HEK293 (cell line): ENCODE measurements around the gene ITPKA.

ENCODE experiments used
- CTCF ChIA-PET: fragments of 350-600 bp; formaldehyde crosslinking; extraction: SDS; loops from one replicate; lab custom pipeline; 2021; ENCODE audit warnings: antibody characterized with exemption; lab: Yijun Ruan, JAX
- POLR2A ChIA-PET: fragments of 300-600 bp; formaldehyde crosslinking; extraction: SDS; loops from one replicate; lab custom pipeline; 2020; ENCODE audit warnings: antibody characterized with exemption, inconsistent platforms; lab: Yijun Ruan, JAX
- H3K27ac ChIP-seq: fragments of 200-500 bp; sonication (Bioruptor generic); 2 replicates; pipeline ENCODE4 v1.5.1; 2014; ENCODE audit warnings: low read depth, low read length, control low read depth, inconsistent platforms; ENCODE audit errors: extremely low read depth
- H3K36me3 ChIP-seq, 2 experiments: fragments of 200-500 bp in 1 of 2; sonication (Bioruptor generic) in 1 of 2; 1 replicate in 1 of 2; 2 replicates in 1 of 2; pipeline ENCODE4 v1.5.1; 2014 to 2017; ENCODE audit warnings: inconsistent platforms in 2 of 2, low read length in 2 of 2; ENCODE audit not compliant: control insufficient read depth in 2 of 2, insufficient read depth in 1 of 2
- H3K4me1 ChIP-seq: fragments of 200-500 bp; sonication (Bioruptor generic); 2 replicates; pipeline ENCODE4 v1.5.1; 2014; ENCODE audit warnings: mild to moderate bottlenecking, low read length, inconsistent platforms; ENCODE audit not compliant: control insufficient read depth, insufficient read depth
- H3K4me3 ChIP-seq: 2 replicates; pipeline ENCODE4 v1.5.1; 2011; ENCODE audit warnings: low read depth, mild to moderate bottlenecking, control low read depth, low read length, moderate library complexity
- H3K9me3 ChIP-seq: fragments of 200-500 bp; sonication (Bioruptor generic); 2 replicates; pipeline ENCODE4 v1.5.1; 2014; ENCODE audit warnings: low read depth, low read length, inconsistent platforms; ENCODE audit not compliant: control insufficient read depth, insufficient read depth
- EGR2 ChIP-seq: fragments of 450-650 bp; formaldehyde crosslinking; IDR thresholded peaks from 2 replicates; pipeline ENCODE4 v1.5.1; 2016; ENCODE audit warnings: low read depth, missing biosample characterization, missing genetic modification characterization
- GLIS1 ChIP-seq: fragments of 450-650 bp; formaldehyde crosslinking; IDR thresholded peaks from 2 replicates; pipeline ENCODE4 v1.5.1; 2016; ENCODE audit warnings: missing biosample characterization, missing genetic modification characterization
- KLF1 ChIP-seq: fragments of 450-650 bp; formaldehyde crosslinking; IDR thresholded peaks from 2 replicates; pipeline ENCODE4 v1.5.1; 2016; ENCODE audit warnings: missing biosample characterization, missing genetic modification characterization
- KLF9 ChIP-seq: fragments of 450-650 bp; formaldehyde crosslinking; IDR thresholded peaks from 2 replicates; pipeline ENCODE4 v1.5.1; 2016; ENCODE audit warnings: missing biosample characterization, missing genetic modification characterization, low read depth
- SP3 ChIP-seq: fragments of 450-650 bp; formaldehyde crosslinking; IDR thresholded peaks from 2 replicates; pipeline ENCODE4 v1.5.1; 2016; ENCODE audit warnings: missing biosample characterization, missing genetic modification characterization
- TRIM28 ChIP-seq: IDR thresholded peaks from 2 replicates; pipeline ENCODE4 v1.6.1; 2011; ENCODE audit warnings: low read length, control low read depth, borderline replicate concordance
- ZBTB10 ChIP-seq: fragments of 450-650 bp; formaldehyde crosslinking; IDR thresholded peaks from 2 replicates; pipeline ENCODE4 v1.5.1; 2016; ENCODE audit warnings: missing biosample characterization, missing genetic modification characterization
- ZFHX2 ChIP-seq: fragments of 450-650 bp; formaldehyde crosslinking; conservative IDR thresholded peaks from 2 replicates; pipeline ENCODE4 v1.5.1; 2016; ENCODE audit warnings: missing biosample characterization, missing genetic modification characterization
- ZFP3 ChIP-seq: fragments of 450-650 bp; formaldehyde crosslinking; IDR thresholded peaks from 2 replicates; pipeline ENCODE4 v1.5.1; 2016; ENCODE audit warnings: low read depth, missing biosample characterization, missing genetic modification characterization
- ZNF18 ChIP-seq: fragments of 450-650 bp; formaldehyde crosslinking; IDR thresholded peaks from 2 replicates; pipeline ENCODE4 v1.5.1; 2016; ENCODE audit warnings: missing biosample characterization, missing genetic modification characterization
- ZNF280C ChIP-seq: fragments of 450-650 bp; formaldehyde crosslinking; IDR thresholded peaks from 2 replicates; pipeline ENCODE4 v1.5.1; 2016; ENCODE audit warnings: missing biosample characterization, missing genetic modification characterization
- ZNF433 ChIP-seq: fragments of 450-650 bp; formaldehyde crosslinking; IDR thresholded peaks from 2 replicates; pipeline ENCODE4 v1.5.1; 2016; ENCODE audit warnings: missing biosample characterization, missing genetic modification characterization, low read depth
- ZNF473 ChIP-seq: fragments of 450-650 bp; formaldehyde crosslinking; IDR thresholded peaks from 2 replicates; pipeline ENCODE4 v1.5.1; 2017; ENCODE audit warnings: missing biosample characterization, missing genetic modification characterization
- ZNF488 ChIP-seq: fragments of 450-650 bp; formaldehyde crosslinking; IDR thresholded peaks from 2 replicates; pipeline ENCODE4 v1.5.1; 2016; ENCODE audit warnings: missing biosample characterization, missing genetic modification characterization
- ZNF791 ChIP-seq: fragments of 450-650 bp; formaldehyde crosslinking; IDR thresholded peaks from 2 replicates; pipeline ENCODE4 v1.5.1; 2016; ENCODE audit warnings: missing biosample characterization, missing genetic modification characterization
- TF ChIP-seq, protein P1 (sequence below): fragments of 450-650 bp; formaldehyde crosslinking; IDR thresholded peaks from 2 replicates; pipeline ENCODE4 v1.5.1; 2016; ENCODE audit warnings: missing biosample characterization, missing genetic modification characterization
- TF ChIP-seq, protein P2 (sequence below): fragments of 450-650 bp; formaldehyde crosslinking; IDR thresholded peaks from 2 replicates; pipeline ENCODE4 v1.5.1; 2016; ENCODE audit warnings: missing biosample characterization, missing genetic modification characterization
- TF ChIP-seq, protein P3 (sequence below): fragments of 450-650 bp; formaldehyde crosslinking; IDR thresholded peaks from 2 replicates; pipeline ENCODE4 v1.5.1; 2016; ENCODE audit warnings: missing biosample characterization, missing genetic modification characterization, borderline replicate concordance

Gene ITPKA

DNA sequence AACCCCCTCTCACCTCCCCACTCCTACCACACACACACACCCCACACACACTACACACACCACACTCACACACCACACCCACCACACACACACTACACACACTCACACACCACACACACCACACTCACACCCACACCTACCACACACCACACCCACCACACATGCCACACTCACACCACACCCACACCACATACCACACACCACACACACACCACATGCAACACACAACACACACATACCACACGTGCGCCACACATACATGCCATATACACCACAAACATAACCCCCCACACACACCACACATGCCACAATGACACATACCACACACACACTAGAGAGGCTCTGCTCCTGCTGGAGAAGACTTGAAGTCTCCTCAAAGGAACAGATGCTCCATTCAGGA is 5.9 kb upstream of the ITPKA start:
- TF ChIP-seq EGR2 (tag by site-specific recombination) (peak; percentile 99), GLIS1 (tag by site-specific recombination) (no peak), ZNF488 (tag by site-specific recombination) (0 out of 2 replicates have a peak, but pooled peaks have one; percentile 49), KLF1 (tag by site-specific recombination) (peak; percentile 19; the same call in 1 of the 2 replicates), ZNF18 (peak; percentile 78; the same call in 1 of the 2 replicates), ZFHX2 (tag by site-specific recombination) (peak; percentile 99), TRIM28 (no peak), KLF9 (tag by site-specific recombination) (peak; percentile 75)
- TF ChIP-seq, protein P1, sequence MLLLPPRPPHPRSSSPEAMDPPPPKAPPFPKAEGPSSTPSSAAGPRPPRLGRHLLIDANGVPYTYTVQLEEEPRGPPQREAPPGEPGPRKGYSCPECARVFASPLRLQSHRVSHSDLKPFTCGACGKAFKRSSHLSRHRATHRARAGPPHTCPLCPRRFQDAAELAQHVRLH (tag by site-specific recombination): no peak
- TF ChIP-seq, protein P2, sequence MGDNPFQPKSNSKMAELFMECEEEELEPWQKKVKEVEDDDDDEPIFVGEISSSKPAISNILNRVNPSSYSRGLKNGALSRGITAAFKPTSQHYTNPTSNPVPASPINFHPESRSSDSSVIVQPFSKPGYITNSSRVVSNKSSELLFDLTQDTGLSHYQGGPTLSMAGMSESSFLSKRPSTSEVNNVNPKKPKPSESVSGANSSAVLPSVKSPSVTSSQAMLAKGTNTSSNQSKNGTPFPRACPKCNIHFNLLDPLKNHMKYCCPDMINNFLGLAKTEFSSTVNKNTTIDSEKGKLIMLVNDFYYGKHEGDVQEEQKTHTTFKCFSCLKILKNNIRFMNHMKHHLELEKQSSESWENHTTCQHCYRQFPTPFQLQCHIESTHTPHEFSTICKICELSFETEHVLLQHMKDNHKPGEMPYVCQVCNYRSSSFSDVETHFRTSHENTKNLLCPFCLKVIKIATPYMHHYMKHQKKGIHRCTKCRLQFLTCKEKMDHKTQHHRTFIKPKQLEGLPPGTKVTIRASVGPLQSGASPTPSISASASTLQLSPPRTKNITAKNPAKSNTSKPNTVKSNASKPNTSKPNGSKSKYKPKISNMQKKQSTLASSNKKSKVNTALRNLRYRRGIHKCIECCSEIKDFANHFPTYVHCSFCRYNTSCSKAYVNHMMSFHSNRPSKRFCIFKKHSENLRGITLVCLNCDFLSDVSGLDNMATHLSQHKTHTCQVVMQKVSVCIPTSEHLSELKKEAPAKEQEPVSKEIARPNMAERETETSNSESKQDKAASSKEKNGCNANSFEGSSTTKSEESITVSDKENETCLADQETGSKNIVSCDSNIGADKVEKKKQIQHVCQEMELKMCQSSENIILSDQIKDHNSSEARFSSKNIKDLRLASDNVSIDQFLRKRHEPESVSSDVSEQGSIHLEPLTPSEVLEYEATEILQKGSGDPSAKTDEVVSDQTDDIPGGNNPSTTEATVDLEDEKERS: no peak
- peaks cover 0 to 10% of the 10 kb centered on the region in 2 experiments; a peak in 1 of 3 replicates for H3K36me3 ChIP-seq
- POLR2A ChIA-PET: no interaction called here
- H3K27ac ChIP-seq: no peak overlapping the region
- H3K4me1 ChIP-seq: no peaks in the 10 kb centered on the region
- no peak overlapping the region for H3K4me3 ChIP-seq
- CTCF ChIA-PET: no interaction called here
- no peaks in the 10 kb centered on the region for H3K9me3 ChIP-seq

DNA sequence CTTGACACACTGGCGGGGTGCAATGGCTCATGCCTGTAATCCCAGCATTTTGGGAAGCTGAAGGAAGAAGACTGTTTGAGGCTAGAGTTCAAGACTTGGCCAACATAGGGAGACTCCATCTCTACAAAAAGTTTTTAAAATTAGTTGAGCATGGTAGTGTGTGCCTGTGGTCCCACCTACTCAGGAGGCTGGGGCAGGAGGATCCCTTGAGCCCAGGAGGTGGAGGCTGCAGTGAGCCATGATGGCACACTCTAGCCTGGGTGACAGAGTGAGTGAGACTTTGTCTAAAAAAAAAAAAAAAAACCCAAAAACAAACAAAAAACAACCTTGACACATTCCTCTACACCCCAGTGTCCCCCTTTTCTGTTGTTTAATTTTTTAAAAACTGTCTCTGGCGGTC is 4.0 kb upstream of the ITPKA start:
- no peaks in the 10 kb centered on the region for H3K9me3 ChIP-seq
- H3K4me1 ChIP-seq: no peaks in the 10 kb centered on the region
- POLR2A ChIA-PET: interaction anchor here (0.7 kb wide), 1 partner anchor 17 kb away, joined by 4 read pairs; no protein-coding TSS in a partner anchor
- TF ChIP-seq SP3 (tag by site-specific recombination): no peak
- no peak for TF ChIP-seq ZNF280C (tag by site-specific recombination)
- no peak for TF ChIP-seq ZFP3 (tag by site-specific recombination)
- TF ChIP-seq ZNF473 (tag by site-specific recombination): no peak
- TF ChIP-seq, protein P3, sequence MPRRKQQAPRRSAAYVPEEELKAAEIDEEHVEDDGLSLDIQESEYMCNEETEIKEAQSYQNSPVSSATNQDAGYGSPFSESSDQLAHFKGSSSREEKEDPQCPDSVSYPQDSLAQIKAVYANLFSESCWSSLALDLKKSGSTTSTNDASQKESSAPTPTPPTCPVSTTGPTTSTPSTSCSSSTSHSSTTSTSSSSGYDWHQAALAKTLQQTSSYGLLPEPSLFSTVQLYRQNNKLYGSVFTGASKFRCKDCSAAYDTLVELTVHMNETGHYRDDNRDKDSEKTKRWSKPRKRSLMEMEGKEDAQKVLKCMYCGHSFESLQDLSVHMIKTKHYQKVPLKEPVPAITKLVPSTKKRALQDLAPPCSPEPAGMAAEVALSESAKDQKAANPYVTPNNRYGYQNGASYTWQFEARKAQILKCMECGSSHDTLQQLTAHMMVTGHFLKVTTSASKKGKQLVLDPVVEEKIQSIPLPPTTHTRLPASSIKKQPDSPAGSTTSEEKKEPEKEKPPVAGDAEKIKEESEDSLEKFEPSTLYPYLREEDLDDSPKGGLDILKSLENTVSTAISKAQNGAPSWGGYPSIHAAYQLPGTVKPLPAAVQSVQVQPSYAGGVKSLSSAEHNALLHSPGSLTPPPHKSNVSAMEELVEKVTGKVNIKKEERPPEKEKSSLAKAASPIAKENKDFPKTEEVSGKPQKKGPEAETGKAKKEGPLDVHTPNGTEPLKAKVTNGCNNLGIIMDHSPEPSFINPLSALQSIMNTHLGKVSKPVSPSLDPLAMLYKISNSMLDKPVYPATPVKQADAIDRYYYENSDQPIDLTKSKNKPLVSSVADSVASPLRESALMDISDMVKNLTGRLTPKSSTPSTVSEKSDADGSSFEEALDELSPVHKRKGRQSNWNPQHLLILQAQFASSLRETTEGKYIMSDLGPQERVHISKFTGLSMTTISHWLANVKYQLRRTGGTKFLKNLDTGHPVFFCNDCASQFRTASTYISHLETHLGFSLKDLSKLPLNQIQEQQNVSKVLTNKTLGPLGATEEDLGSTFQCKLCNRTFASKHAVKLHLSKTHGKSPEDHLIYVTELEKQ (tag by site-specific recombination): no peak
- TF ChIP-seq ZBTB10 (tag by site-specific recombination): no peak
- TF ChIP-seq ZNF433 (tag by site-specific recombination): no peak
- TF ChIP-seq ZNF791 (tag by site-specific recombination): no peak
- CTCF ChIA-PET: interaction anchor here (0.7 kb wide), 1 partner anchor 459 kb away, joined by 5 read pairs; no protein-coding TSS in a partner anchor
- no peak overlapping the region for H3K27ac ChIP-seq
- peaks cover 0 to 3% of the 10 kb centered on the region in 2 experiments; a peak in 1 of 3 replicates for H3K36me3 ChIP-seq
- H3K4me3 ChIP-seq: no peak overlapping the region
